Cardiac septum (tissue), 1 donor: ENCODE measurements around the gene ARF6. TPM values are rescaled to one million over a fixed set of nuclear protein-coding genes. Genes with fewer than 3 reads are reported as not detected.
A peak's percentile ranks its signal among the peaks of the same experiment; 100 is the strongest.
"Not testable (repeated sequence)": the region's sequence is repeated elsewhere in the genome, so short reads cannot be mapped to it uniquely, and the experiment has no call there.

ENCODE experiments used
- DNase-seq: peaks from one replicate; pipeline ENCODE4 v3.0.0-alpha.2; 2020; ENCODE audit warnings: low spot score
- intact Hi-C: fragments of 100-400 bp; cut with DNase I; formaldehyde crosslinking; loops from one replicate; pipeline ENCODE4 v1.14.0; 2022
- total RNA-seq: library from RNA; stranded (reverse); fragmentation: NEBNext Ultra II Directional; extraction: Animal tissue kit (Norgen Biotek cat#: 25700); gene quantifications from one replicate; pipeline ENCODE4 v1.2.1, GENCODE V29; 2021
- donor health status: DM: no; HTN: no; CAD: no.

Gene ARF6
- total RNA-seq, 1 donor from 2014 or later, result 33.2 TPM

- DNase-seq, result no peak
- intact Hi-C loops, result no loop called here
These were observed 22.0 kb upstream of the ARF6 start for GRCh38 chr14:49870908-49871307.

- DNase-seq, intact Hi-C loops: not testable (repeated sequence)
These were observed 19.3 kb upstream of the ARF6 start for GRCh38 chr14:49873548-49873947.

- intact Hi-C loops, result no loop called here
- no peak for DNase-seq
These were observed 17.2 kb upstream of the ARF6 start for GRCh38 chr14:49875640-49876198.

GRCh38 chr14:49876563-49877127 is 16.2 kb upstream of the ARF6 start:
- DNase-seq, result no peak
- intact Hi-C loops, result no loop called here

GRCh38 chr14:49879646-49880204 is 13.2 kb upstream of the ARF6 start:
- DNase-seq, result no peak
- intact Hi-C loops, result loop anchor here (5.0 kb wide), 1 partner anchor 223 kb away; no protein-coding TSS in a partner anchor

GRCh38 chr14:49880267-49881064 is 12.4 kb upstream of the ARF6 start:
- intact Hi-C loops, result loop anchor here (5.0 kb wide), 1 partner anchor 222 kb away; no protein-coding TSS in a partner anchor
- no peak for DNase-seq

- no peak for DNase-seq
- intact Hi-C loops, result loop anchor here (5.0 kb wide), 1 partner anchor 221 kb away; no protein-coding TSS in a partner anchor
These were observed 11.4 kb upstream of the ARF6 start for GRCh38 chr14:49881350-49882001.

- intact Hi-C loops, result loop anchor here (5.0 kb wide), 1 partner anchor 219 kb away; no protein-coding TSS in a partner anchor
These were observed 9.8 kb upstream of the ARF6 start for GRCh38 chr14:49882826-49883694.

GRCh38 chr14:49886523-49886922 is 6.4 kb upstream of the ARF6 start:
- intact Hi-C loops, result no loop called here

More at GRCh38 chr14:49882826-49883694, 9.8 kb upstream of the ARF6 start:
- DNase-seq, result no peak

GRCh38 chr14:49888293-49888692 is 4.6 kb upstream of the ARF6 start:
- DNase-seq, result no peak
- intact Hi-C loops, result no loop called here

More at GRCh38 chr14:49886523-49886922, 6.4 kb upstream of the ARF6 start:
- DNase-seq, result no peak

GRCh38 chr14:49892301-49892635 is 614 bp upstream of the ARF6 start:
- intact Hi-C loops, result loop anchor here (1.0 to 5.0 kb wide), 3 partner anchors 24 to 215 kb away; no protein-coding TSS in a partner anchor
- DNase-seq, result no peak

GRCh38 chr14:49893309-49894213 is 679 bp downstream of the ARF6 start:
- intact Hi-C loops, result loop anchor here (1.0 to 5.0 kb wide), 3 partner anchors 77 to 214 kb away; no protein-coding TSS in a partner anchor

GRCh38 chr14:49894214-49895107 is 1.6 kb downstream of the ARF6 start:
- intact Hi-C loops, result loop anchor here (5.0 kb wide), 1 partner anchor 213 kb away; no protein-coding TSS in a partner anchor

More at GRCh38 chr14:49893309-49894213, 679 bp downstream of the ARF6 start:
- DNase-seq, result peak; percentile 83

GRCh38 chr14:49895480-49895879 is 2.6 kb downstream of the ARF6 start:
- DNase-seq, result no peak
- intact Hi-C loops, result no loop called here

More at GRCh38 chr14:49894214-49895107, 1.6 kb downstream of the ARF6 start:
- DNase-seq, result not testable (repeated sequence)

GRCh38 chr14:49896272-49896671 is 3.4 kb downstream of the ARF6 start:
- intact Hi-C loops, DNase-seq: not testable (repeated sequence)

GRCh38 chr14:49896966-49897365 is 4.1 kb downstream of the ARF6 start:
- no peak for DNase-seq
- intact Hi-C loops, result no loop called here

- DNase-seq, result no peak
These were observed 4.5 kb downstream of the ARF6 start for GRCh38 chr14:49897414-49897813.

More at GRCh38 chr14:49897414-49897813, 4.5 kb downstream of the ARF6 start:
- intact Hi-C loops, result no loop called here
